H7 (cell line): ENCODE data around the gene MOB3C. TPM values are rescaled to one million over a fixed set of nuclear protein-coding genes. Genes with fewer than 3 reads are reported as not detected.

Experiments used
- DNase-seq: peaks from one replicate; pipeline ENCODE4 v3.0.0; 2012
- H3K27me3 ChIP-seq: 2 replicates; pipeline ENCODE4 v1.6.0; 2011; ENCODE audit warnings: mild to moderate bottlenecking, low read length; ENCODE audit not compliant: control insufficient read depth, insufficient read depth
- H3K36me3 ChIP-seq: replicated peaks from 2 replicates; pipeline ENCODE4 v1.5.1; 2011; ENCODE audit warnings: low read length; ENCODE audit not compliant: control insufficient read depth, insufficient read depth
- H3K4me3 ChIP-seq: 2 replicates; pipeline ENCODE4 v1.5.1; 2011; ENCODE audit warnings: low read depth, mild to moderate bottlenecking, control low read depth, low read length, moderate library complexity; ENCODE audit not compliant: insufficient read depth
- total RNA-seq: library from RNA; depleted of rRNA; stranded (reverse); fragments of >200 nt; shearing (Covaris generic); gene quantifications from 2 replicates; pipeline ENCODE4 v1.2.3, GENCODE V29; 2014

The MOB3C gene
- total RNA-seq, 1 experiment from 2014 or later, result 1.3 TPM

GRCh38 chr1:46605232-46605631 is 11.4 kb downstream of the MOB3C start:
- Histone ChIP-seq H3K36me3 (no peaks in the 10 kb centered on the region), H3K4me3 (no peak overlapping the region), H3K27me3 (no peaks in the 10 kb centered on the region)
- no peak for DNase-seq

- peak; percentile 100 for DNase-seq
- Histone ChIP-seq H3K36me3 (no peaks in the 10 kb centered on the region), H3K27me3 (no peaks in the 10 kb centered on the region), H3K4me3 (peak within 1 kb of the TSS; percentile 89)
These were observed 12.6 kb downstream of the MOB3C start, which contains the start of gene MKNK1 for GRCh38 chr1:46603858-46604549. MKNK1 (minus strand) TSS chr1:46604268; CDS start chr1:46583327, 20,941 bp downstream.

GRCh38 chr1:46603481-46603857 is 13.1 kb downstream of the MOB3C start:
- H3K4me3 ChIP-seq, result peak overlapping the region; percentile 89

GRCh38 chr1:46601257-46602007 is 15.2 kb downstream of the MOB3C start:
- no peak for DNase-seq
- Histone ChIP-seq H3K4me3 (no peak overlapping the region), H3K27me3 (no peaks in the 10 kb centered on the region), H3K36me3 (no peaks in the 10 kb centered on the region)

More at GRCh38 chr1:46603481-46603857, 13.1 kb downstream of the MOB3C start:
- no peak for DNase-seq
- no peaks in the 10 kb centered on the region for H3K27me3 ChIP-seq
- no peaks in the 10 kb centered on the region for H3K36me3 ChIP-seq

GRCh38 chr1:46599059-46599970 is 17.3 kb downstream of the MOB3C start:
- no peaks in the 10 kb centered on the region for H3K27me3 ChIP-seq
- no peak for DNase-seq
- no peaks in the 10 kb centered on the region for H3K36me3 ChIP-seq
- no peak overlapping the region for H3K4me3 ChIP-seq

- no peaks in the 10 kb centered on the region; the same call in 1 of the 2 replicates for H3K36me3 ChIP-seq
- H3K27me3 ChIP-seq, result no peaks in the 10 kb centered on the region
- no peak overlapping the region for H3K4me3 ChIP-seq
- no peak for DNase-seq
These were observed 19.8 kb downstream of the MOB3C start for GRCh38 chr1:46596846-46597245.

GRCh38 chr1:46596036-46596435 is 20.6 kb downstream of the MOB3C start:
- no peak for DNase-seq
- H3K4me3 ChIP-seq, result no peak overlapping the region
- H3K36me3 ChIP-seq, result peaks cover 2% of the 10 kb centered on the region
- no peaks in the 10 kb centered on the region for H3K27me3 ChIP-seq

- H3K4me3 ChIP-seq, result no peak overlapping the region
- no peak for DNase-seq
- H3K36me3 ChIP-seq, result peaks cover 2% of the 10 kb centered on the region
- no peaks in the 10 kb centered on the region for H3K27me3 ChIP-seq
These were observed 21.5 kb downstream of the MOB3C start for GRCh38 chr1:46595127-46595526.

- peaks cover 2% of the 10 kb centered on the region for H3K36me3 ChIP-seq
- no peak for DNase-seq
- no peaks in the 10 kb centered on the region for H3K27me3 ChIP-seq
- no peak overlapping the region for H3K4me3 ChIP-seq
These were observed 22.5 kb downstream of the MOB3C start for GRCh38 chr1:46594063-46594462.

- H3K27me3 ChIP-seq, result no peaks in the 10 kb centered on the region
- H3K36me3 ChIP-seq, result peaks cover 2% of the 10 kb centered on the region
- DNase-seq, result no peak
- no peak overlapping the region for H3K4me3 ChIP-seq
These were observed 23.8 kb downstream of the MOB3C start for GRCh38 chr1:46592823-46593222.

GRCh38 chr1:46589529-46589928 is 27.1 kb downstream of the MOB3C start:
- Histone ChIP-seq H3K4me3 (no peak overlapping the region), H3K36me3 (peaks cover 2% of the 10 kb centered on the region), H3K27me3 (no peaks in the 10 kb centered on the region)
- DNase-seq, result no peak

GRCh38 chr1:46587069-46587468 is 29.5 kb downstream of the MOB3C start:
- Histone ChIP-seq H3K4me3 (no peak overlapping the region), H3K36me3 (peaks cover 2% of the 10 kb centered on the region), H3K27me3 (no peaks in the 10 kb centered on the region)
- no peak for DNase-seq

- no peak overlapping the region for H3K4me3 ChIP-seq
- no peaks in the 10 kb centered on the region for H3K27me3 ChIP-seq
- no peak for DNase-seq
- peaks cover 1% of the 10 kb centered on the region for H3K36me3 ChIP-seq
These were observed 31.2 kb downstream of the MOB3C start for GRCh38 chr1:46585312-46585938.

- Histone ChIP-seq H3K27me3 (no peaks in the 10 kb centered on the region), H3K4me3 (no peak overlapping the region), H3K36me3 (peaks cover 1% of the 10 kb centered on the region)
- DNase-seq, result no peak
These were observed 33.1 kb downstream of the MOB3C start for GRCh38 chr1:46583494-46583893.
